Fibroblast of skin of left quadriceps (primary cell): Measurements from ENCODE around the gene GNE.

Experiments
- DNase-seq, 2 experiments: peaks; one replicate each; pipeline ENCODE4 v3.0.0-alpha.2; 2013; ENCODE audit warnings: low read depth in 2 of 2

Gene GNE

DNA sequence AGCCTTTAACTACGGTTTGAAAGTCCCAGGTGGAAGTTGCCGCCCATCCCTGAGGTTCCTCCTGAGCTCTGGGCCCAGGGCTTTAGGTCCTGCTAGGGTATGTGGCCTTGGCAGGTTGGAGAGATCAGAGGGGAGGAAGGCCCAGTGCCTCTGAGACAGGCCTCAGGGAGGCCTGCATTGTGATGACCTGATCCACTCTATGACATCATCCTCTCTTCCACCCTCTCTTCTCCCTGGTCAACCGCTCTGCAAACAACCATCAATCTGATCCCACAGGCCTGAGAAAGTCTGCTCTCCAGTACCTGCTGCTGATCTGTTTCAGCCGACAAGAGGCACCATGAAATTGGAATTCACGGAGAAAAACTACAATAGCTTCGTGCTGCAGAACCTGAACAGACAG, 89.1 kb downstream of the GNE start, which contains the start of gene CCIN:
CCIN (plus strand) TSS at position 223 of the 400 bp plus-strand sequence; CDS start at position 338, 115 bp downstream.
- DNase-seq: no peak

DNA sequence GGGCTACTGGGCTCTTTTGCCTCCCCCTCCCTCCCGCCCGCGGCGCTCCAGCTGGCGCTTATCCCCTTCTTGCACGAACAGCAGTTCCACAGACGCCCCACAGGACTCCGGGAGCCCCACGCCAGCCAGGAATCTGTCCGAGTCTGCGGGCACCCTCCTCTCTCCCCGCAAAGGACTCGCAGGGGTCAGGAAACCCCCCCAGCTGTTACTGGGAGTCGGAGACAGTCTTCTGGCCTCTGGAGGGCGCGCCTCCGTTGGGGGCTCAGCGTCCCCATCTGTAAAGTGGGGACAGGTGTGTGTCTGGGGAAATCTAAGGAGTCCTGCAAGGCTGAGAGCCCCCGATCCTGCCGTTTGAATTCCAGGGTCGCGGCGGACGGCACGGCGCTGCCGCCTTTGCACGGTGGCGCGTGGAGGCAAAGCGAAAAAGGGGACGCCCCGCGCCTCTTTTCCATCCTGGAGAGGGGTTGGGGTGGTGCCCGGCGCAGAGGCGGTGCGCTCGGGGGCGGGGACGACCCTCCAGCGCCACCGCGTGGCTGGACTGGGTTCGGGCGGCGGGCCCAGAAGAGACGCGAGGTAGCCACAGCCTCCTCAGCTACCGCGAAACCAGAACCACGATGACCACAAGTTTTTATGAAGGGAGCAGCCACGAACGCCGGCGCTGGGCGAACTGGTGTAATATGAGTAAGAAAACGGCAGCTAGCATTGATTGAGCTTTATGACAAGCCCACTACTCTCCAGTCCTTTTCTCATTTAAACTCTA, 91.9 kb downstream of the GNE start:
- DNase-seq: peak; percentile 69 to 73

DNA sequence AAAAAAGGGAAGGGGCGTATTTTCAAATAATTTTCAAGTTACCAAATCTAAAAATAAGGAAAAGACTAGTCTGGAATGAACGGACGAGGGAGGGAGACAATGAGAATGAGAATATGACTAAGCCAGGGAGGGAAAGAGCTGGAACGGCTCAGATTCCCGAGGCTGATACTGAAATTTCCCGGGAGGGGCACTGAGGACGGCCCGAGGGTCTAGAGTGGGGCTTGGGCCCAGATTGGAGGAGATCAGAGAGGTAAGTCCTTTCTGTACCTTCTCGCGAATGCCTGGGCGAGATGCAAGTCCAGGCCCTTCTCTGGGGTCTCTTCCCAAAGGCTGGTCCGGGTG, 92.5 kb downstream of the GNE start:
- no peak for DNase-seq

DNA sequence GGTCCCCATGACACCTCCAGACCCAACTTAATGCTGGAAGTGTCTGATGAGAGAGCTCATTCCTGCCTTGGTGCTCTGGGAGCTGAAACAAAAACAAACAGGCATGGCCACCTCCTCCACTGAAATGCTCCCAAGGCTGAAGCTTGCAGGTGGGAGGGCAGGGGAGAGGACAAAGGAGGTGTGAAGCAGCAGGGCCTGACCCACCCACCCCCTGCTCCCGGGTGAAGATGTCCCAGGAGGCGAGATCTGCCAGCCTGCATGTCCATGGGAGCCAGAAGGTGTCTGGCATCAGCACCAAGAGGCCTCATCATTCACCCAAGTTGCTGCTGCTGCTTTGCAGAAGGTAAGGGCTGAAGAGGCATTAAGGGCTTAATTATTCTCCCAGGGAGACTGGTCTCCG, 93.3 kb downstream of the GNE start:
- no peak for DNase-seq
